ENCODE data around the gene TBC1D2B.
"Not testable (repeated sequence)": the region's sequence is repeated elsewhere in the genome, so short reads cannot be mapped to it uniquely, and the experiment has no call there.

TBC1D2B gene

DNA sequence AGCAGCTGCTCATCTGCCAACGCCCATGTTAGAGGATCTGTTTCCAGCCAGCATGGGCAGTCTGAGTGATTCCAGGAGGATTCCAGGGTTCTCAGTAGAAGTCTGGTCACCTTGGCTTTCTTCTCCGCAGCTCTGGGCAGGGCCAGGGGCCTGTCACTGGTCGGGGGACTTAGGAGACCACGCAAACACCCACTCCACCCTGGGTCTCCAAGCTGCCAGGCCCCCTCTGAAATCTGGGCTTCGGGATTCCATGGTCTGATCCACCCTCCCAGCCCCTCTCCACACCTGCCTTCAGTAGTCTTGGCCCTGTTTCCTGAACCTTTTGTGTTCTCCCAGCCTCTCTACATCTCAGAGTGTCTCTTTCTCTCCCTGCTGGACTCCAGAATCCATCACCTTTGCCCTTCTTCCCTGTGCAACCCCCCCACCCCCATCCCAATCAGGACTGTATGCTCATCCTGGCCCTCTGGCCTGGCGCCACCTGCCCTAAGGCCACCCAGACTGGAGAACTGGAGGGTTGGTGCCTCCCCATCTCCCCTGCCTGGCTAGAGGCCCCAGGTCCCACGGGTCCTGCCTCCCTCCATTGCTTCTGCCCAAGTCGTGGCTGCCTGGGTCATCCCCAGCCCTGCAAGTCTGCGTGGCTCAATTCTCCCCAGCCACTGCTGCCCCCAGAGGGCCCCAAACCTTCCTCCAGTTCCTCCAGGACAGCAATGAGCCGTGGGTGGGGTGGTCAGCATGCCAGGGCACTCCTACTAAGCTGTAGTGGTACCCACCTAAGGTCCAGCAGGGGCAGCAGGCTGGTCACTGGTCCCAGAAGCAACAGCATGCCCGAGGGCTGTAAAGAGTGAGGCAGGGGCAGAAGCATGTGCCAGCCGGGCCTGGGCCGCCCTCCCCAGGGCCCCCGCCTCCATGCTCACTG, 102.8 kb downstream of the TBC1D2B start:
- H3K4me3 ChIP-seq (ENCODE audit: low read depth, low read length): no peak overlapping the region
- TF ChIP-seq, protein P1, sequence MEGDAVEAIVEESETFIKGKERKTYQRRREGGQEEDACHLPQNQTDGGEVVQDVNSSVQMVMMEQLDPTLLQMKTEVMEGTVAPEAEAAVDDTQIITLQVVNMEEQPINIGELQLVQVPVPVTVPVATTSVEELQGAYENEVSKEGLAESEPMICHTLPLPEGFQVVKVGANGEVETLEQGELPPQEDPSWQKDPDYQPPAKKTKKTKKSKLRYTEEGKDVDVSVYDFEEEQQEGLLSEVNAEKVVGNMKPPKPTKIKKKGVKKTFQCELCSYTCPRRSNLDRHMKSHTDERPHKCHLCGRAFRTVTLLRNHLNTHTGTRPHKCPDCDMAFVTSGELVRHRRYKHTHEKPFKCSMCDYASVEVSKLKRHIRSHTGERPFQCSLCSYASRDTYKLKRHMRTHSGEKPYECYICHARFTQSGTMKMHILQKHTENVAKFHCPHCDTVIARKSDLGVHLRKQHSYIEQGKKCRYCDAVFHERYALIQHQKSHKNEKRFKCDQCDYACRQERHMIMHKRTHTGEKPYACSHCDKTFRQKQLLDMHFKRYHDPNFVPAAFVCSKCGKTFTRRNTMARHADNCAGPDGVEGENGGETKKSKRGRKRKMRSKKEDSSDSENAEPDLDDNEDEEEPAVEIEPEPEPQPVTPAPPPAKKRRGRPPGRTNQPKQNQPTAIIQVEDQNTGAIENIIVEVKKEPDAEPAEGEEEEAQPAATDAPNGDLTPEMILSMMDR (IDR thresholded peaks at IDR 0.05; ENCODE audit: borderline replicate concordance, insufficient read depth, low read depth, low read length): no peak

DNA sequence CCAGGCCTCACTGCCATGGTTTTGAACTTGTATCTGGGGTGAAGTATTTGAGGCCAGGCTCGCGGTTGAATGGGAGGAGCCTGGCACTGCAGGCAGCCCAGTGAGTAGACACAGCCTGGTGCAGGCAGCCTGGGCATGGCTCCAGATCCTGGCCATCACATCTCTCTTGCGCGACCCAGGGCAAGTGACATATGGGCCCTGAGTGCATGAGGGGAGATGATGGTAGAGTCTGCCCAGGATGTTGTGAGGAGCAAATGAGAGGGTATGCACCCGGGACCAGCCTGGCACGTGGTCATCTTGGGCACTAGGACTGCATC, 103.5 kb downstream of the TBC1D2B start:
- no peak overlapping the region for H3K4me3 ChIP-seq (ENCODE audit: low read depth, low read length)
- TF ChIP-seq, protein P1 (IDR thresholded peaks at IDR 0.05; ENCODE audit: borderline replicate concordance, insufficient read depth, low read depth, low read length): no peak

DNA sequence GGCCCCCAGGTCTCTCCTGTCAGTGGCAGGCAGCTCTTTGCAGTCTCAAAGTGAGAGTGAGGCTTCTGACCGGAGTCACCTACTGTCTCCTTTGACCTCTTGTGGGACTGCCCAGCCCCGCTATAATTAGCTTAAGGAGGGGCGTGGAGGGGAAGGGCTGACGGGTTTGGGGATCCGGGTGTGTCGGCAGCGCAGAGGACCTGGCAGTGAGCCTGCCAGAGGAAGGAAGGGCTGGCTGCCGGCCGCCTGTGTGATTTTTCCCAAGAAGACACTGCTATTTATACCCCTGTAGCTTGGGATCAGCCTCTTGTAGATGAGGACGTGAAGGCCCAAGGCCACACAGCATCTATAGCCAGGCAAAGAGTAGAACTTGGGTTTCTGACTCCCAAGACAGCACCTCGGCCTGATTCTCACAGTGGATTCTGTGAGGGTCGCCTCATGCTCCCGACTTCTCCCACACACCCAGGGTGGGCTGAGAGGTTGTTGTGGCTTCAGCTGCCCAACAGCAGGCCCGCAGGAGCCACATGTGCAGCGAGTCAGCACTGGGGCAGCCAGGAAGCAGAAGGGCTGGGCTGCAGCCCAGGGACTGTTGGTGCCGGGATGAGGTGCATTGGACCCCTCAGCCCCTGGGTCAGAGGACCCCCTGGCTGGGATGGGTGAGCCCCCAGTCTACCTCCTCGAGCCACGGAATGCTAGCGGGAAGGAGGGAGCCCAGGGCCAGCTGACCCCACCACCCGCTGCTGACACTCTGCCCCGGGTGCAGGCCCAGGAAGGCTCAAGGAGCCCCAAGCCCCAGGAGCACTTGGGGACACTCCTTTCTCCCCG, 104.0 kb downstream of the TBC1D2B start:
- not testable (repeated sequence) for H3K4me3 ChIP-seq (ENCODE audit: low read depth, low read length)

DNA sequence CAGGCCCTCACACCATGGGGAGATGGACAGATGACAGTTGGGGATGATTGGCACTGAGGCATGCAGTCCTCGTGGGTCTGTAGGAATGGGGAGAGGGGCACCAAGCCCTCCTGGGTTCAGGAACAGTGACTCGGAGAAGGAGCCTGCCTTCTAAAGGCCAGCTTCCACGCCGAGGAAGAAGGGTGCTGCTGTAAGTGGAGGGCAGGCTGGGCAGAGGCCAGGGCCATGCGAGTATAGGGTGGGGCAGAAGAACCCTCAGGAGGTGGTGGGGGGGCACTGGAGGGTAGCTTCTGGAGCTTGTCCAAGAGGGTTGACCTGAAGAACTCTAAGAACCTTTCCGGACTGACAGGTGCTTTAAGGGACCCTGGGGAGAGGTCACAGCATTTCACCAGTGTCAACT, 104.8 kb downstream of the TBC1D2B start:
- not testable (repeated sequence) for H3K4me3 ChIP-seq (ENCODE audit: low read depth, low read length)

DNA sequence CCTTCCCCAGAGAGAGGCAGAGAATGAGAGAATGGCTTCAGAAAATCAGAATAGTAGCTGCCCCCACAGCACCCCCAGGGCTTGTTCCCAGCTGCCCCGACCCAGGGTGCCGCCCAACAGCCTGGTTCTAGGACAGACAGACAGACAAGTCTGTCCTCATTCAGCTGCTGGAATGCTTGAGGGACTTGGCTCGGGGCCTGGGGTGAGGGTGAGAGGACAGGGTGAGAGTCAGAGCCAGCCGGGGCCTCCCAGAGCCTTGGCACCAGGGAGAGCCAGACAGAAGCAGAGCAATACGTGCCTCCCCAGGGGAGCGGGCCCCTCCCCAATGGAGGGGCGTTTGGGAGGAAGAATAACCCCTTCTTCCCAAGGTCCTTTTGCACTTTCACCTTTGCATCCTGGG, 105.6 kb downstream of the TBC1D2B start:
- H3K4me3 ChIP-seq (ENCODE audit: low read depth, low read length): not testable (repeated sequence)

DNA sequence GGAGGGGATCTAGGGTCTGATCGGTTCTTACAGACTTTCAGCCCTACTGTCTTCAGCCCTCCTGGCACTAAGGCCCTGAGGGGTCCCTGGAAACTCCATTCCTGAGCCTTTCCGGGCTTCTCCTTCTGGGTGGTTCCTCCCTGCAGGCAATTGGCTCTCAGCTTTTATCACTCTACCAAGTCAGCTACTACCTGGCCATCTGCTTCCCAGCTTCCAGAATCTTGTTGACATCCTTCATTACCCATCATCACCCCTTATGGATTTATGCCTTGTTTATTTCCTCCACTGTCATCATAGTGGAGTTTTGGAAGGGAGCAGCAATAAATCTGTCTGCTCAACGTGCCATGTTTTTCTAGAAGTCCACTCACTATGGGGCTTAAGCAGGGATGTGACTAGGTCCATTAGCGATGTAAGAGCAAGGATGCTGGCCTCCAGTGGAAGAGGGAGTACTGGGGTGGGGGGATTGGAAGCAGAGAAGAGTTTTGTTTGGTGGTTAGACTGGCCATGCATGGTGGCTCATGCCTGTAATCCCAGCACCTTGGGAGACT, 106.6 kb downstream of the TBC1D2B start:
- not testable (repeated sequence) for H3K4me3 ChIP-seq (ENCODE audit: low read depth, low read length)

DNA sequence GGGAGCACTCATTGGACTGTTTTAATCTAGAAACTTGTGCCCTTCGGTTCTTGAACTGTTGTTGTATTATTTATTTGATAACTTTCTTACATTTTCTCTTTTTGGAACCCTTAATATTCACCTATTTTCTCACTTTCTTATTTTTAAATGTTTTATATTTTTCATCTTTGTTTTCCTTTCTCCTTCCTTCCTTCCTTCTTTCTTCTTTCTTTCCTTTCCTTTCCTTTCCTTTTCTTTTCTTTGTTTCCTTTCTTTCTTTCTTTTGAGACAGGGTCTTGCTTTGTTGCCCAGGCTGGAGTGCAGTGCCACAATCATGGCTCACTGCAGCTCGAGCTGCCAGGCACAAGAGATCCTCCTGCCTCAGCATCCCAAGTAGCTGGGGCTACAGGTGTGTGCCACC, 108.5 kb downstream of the TBC1D2B start:
- TF ChIP-seq, protein P1 (IDR thresholded peaks at IDR 0.05; ENCODE audit: borderline replicate concordance, insufficient read depth, low read depth, low read length): no peak

DNA sequence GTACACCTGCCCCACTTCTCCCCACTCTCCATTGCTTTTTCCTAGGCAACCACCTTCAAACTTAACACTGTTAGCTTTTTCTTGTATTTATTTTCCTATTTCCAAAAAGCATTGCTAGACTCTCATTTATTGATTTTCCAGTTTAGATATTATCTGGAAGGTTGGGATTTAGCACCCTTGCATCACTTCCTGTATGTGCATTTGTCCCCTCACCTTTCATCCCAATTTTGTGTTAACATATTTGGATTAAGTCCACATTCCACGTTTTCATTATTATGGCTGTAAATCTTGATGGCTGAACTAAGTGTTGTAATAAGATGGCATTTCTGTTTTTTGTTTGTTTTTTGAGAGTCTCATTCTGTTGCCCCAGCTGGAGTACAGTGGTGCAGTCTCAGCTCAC, 109.7 kb downstream of the TBC1D2B start:
- TF ChIP-seq, protein P1 (IDR thresholded peaks at IDR 0.05; ENCODE audit: borderline replicate concordance, insufficient read depth, low read depth, low read length): no peak

More for the DNA sequence above, 108.5 kb downstream of the TBC1D2B start:
- no peak overlapping the region for H3K4me3 ChIP-seq (ENCODE audit: low read depth, low read length)

DNA sequence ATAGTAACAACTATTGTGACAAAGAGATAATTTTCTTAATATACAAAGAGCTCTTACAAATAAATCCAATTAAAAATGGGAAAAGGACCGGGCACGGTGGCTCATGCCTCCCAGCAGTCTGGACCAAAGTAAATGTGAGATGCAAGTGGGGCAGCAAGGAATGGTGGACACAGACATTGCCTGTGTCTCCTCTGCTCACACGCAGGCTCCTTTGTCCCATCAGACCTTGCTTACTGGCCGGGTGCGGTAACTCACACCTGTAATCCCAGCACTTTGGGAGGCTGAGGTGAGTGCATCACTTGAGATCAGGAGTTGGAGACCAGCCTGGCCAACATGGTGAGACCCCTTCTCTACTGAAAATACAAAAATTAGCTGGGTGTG, 110.3 kb downstream of the TBC1D2B start:
- not testable (repeated sequence) for H3K4me3 ChIP-seq (ENCODE audit: low read depth, low read length)

More for the DNA sequence above, 109.7 kb downstream of the TBC1D2B start:
- no peak overlapping the region for H3K4me3 ChIP-seq (ENCODE audit: low read depth, low read length)
